WTC11 (cell line): ENCODE results near the gene CIAPIN1.

Source experiments
- CTCF ChIP-seq: fragments of 200-600 bp; IDR thresholded peaks from 2 replicates; pipeline ENCODE4 v1.8.0; 2022; ENCODE audit warnings: antibody characterized with exemption
- FOXP1 ChIP-seq: sonication (generic); formaldehyde crosslinking; IDR thresholded peaks from 2 replicates; pipeline ENCODE4 v1.8.0; 2022; ENCODE audit warnings: missing genetic modification reagents, mild to moderate bottlenecking, moderate library complexity, borderline replicate concordance
- GABPB1 ChIP-seq: sonication (generic); formaldehyde crosslinking; IDR thresholded peaks from 2 replicates; pipeline ENCODE4 v1.8.1; 2023; ENCODE audit warnings: mild to moderate bottlenecking, missing genetic modification reagents

- no peak for TF ChIP-seq CTCF
- TF ChIP-seq GABPB1: no peak
- no peak for TF ChIP-seq FOXP1
These were observed 24.0 kb downstream of the CIAPIN1 start for GRCh38 chr16:57423152-57423551.
